Stimulated activated CD8-positive, alpha-beta memory T cell treated with anti-CD3 and anti-CD28 coated beads, Interleukin-15, amount 100 ng/mL, for 24 hours (primary cell): ENCODE results near the gene MT1M.
"Not testable (repeated sequence)": the region's sequence is repeated elsewhere in the genome, so short reads cannot be mapped to it uniquely, and the experiment has no call there.

ENCODE experiments used
- DNase-seq: peaks from one replicate; pipeline ENCODE4 v3.0.0-alpha.2; 2020; ENCODE audit warnings: low read depth

The MT1M gene

GRCh38 chr16:56632156-56632847 is at the start of gene MT1M:
Gene MT1M, plus strand, starts transcription at chr16:56632659. Its CDS starts 73 bp downstream, at chr16:56632732.
- no peak for DNase-seq

GRCh38 chr16:56582911-56583310 is 49.5 kb upstream of the MT1M start:
- not testable (repeated sequence) for DNase-seq

GRCh38 chr16:56583351-56584168 is 48.9 kb upstream of the MT1M start:
- DNase-seq, result no peak

- DNase-seq, result no peak
Measured at GRCh38 chr16:56584276-56584675, 48.2 kb upstream of the MT1M start.

GRCh38 chr16:56588781-56589140 is 43.7 kb upstream of the MT1M start:
- no peak for DNase-seq

GRCh38 chr16:56589141-56590039 is 43.1 kb upstream of the MT1M start, which contains the start of gene MT3:
Gene MT3, plus strand, starts transcription at chr16:56589528. Its CDS starts 63 bp downstream, at chr16:56589591.
- no peak for DNase-seq

GRCh38 chr16:56591377-56592060 is 40.9 kb upstream of the MT1M start:
- DNase-seq, result no peak

GRCh38 chr16:56593573-56594291 is 38.7 kb upstream of the MT1M start:
- DNase-seq, result no peak

- no peak for DNase-seq
Measured at GRCh38 chr16:56594292-56594619, 38.2 kb upstream of the MT1M start.

- no peak for DNase-seq
Measured at GRCh38 chr16:56600398-56600999, 32.0 kb upstream of the MT1M start.

GRCh38 chr16:56601325-56601724 is 31.1 kb upstream of the MT1M start:
- no peak for DNase-seq

GRCh38 chr16:56603589-56603988 is 28.9 kb upstream of the MT1M start:
- no peak for DNase-seq

GRCh38 chr16:56604966-56605365 is 27.5 kb upstream of the MT1M start:
- DNase-seq, result no peak

GRCh38 chr16:56605475-56605874 is 27.0 kb upstream of the MT1M start:
- DNase-seq, result no peak

GRCh38 chr16:56606071-56606475 is 26.4 kb upstream of the MT1M start:
- DNase-seq, result no peak

- no peak for DNase-seq
Measured at GRCh38 chr16:56606476-56607108, 25.9 kb upstream of the MT1M start.

GRCh38 chr16:56607109-56607618 is 25.3 kb upstream of the MT1M start:
- DNase-seq, result no peak

GRCh38 chr16:56607675-56608042 is 24.8 kb upstream of the MT1M start:
- DNase-seq, result no peak

GRCh38 chr16:56608043-56608875 is 24.2 kb upstream of the MT1M start, which contains the start of gene MT2A:
Gene MT2A, plus strand, starts transcription at chr16:56608584. Its CDS starts 72 bp downstream, at chr16:56608656.
- DNase-seq, result peak; percentile 68
